Panc1 (cell line): ENCODE results near the gene NADK2. TPM values are rescaled to one million over a fixed set of nuclear protein-coding genes. Genes with fewer than 3 reads are reported as not detected.
A peak's percentile ranks its signal among the peaks of the same experiment; 100 is the strongest.
"Not testable (repeated sequence)": the region's sequence is repeated elsewhere in the genome, so short reads cannot be mapped to it uniquely, and the experiment has no call there.

Experiments
- ATAC-seq: fragments of 200-7000 bp; cut with Tn5 transposase; 2 replicates; pipeline ENCODE4 v1.9.1; 2020; ENCODE audit warnings: mild to moderate bottlenecking, moderate library complexity
- Bru-seq: library from RNA; stranded (reverse); fragments of 400-500 nt; gene quantifications from one replicate; lab custom pipeline; 2021; lab: Mats Ljungman, UMichigan
- BruChase-seq, 2 experiments: library from RNA; stranded (reverse); fragments of 400-500 nt; gene quantifications; one replicate each; lab custom pipeline; 2021; lab: Mats Ljungman, UMichigan
- BruUV-seq: library from RNA; stranded (reverse); fragments of 400-500 nt; replicated peaks from 2 replicates; lab custom pipeline; 2021; lab: Mats Ljungman, UMichigan
- CTCF ChIA-PET: fragments of 300-600 bp; sonication (Branson Sonifier 250); formaldehyde crosslinking; loops from one replicate; lab custom pipeline; 2022; ENCODE audit warnings: antibody characterized with exemption; lab: Charles Lee
- POLR2A ChIA-PET: fragments of 300-600 bp; sonication (Branson Sonifier 250); formaldehyde crosslinking; loops from one replicate; lab custom pipeline; 2022; ENCODE audit warnings: antibody characterized with exemption; lab: Charles Lee
- DNase-seq: peaks from one replicate; pipeline ENCODE4 v3.0.0-alpha.2; 2010; ENCODE audit warnings: low read depth, low spot score
- H3K27ac ChIP-seq: 2 replicates; pipeline ENCODE4 v1.5.1; 2011; ENCODE audit warnings: mild to moderate bottlenecking, low read length, inconsistent platforms
- H3K27me3 ChIP-seq: fragments of 200-500 bp; sonication (Bioruptor generic); 2 replicates; pipeline ENCODE4 v1.6.0; 2014; ENCODE audit warnings: low read length, inconsistent platforms; ENCODE audit not compliant: control insufficient read depth, insufficient read depth
- H3K36me3 ChIP-seq: fragments of 200-500 bp; sonication (Bioruptor generic); 2 replicates; pipeline ENCODE4 v1.5.1; 2014; ENCODE audit warnings: inconsistent platforms, mild to moderate bottlenecking, low read length, moderate library complexity; ENCODE audit not compliant: control insufficient read depth, insufficient read depth
- H3K4me1 ChIP-seq: 2 replicates; pipeline ENCODE4 v1.5.1; 2011; ENCODE audit warnings: inconsistent platforms, mild to moderate bottlenecking, low read length, moderate library complexity; ENCODE audit not compliant: control insufficient read depth, insufficient read depth
- H3K4me3 ChIP-seq, 2 experiments: 2 replicates each; pipeline ENCODE4 v1.5.1; 2011 to 2012; ENCODE audit warnings: low read depth in 2 of 2, low read length in 2 of 2, mild to moderate bottlenecking in 2 of 2, inconsistent platforms in 1 of 2, moderate library complexity in 1 of 2
- H3K9me3 ChIP-seq: fragments of 200-500 bp; sonication (Bioruptor generic); 2 replicates; pipeline ENCODE4 v1.5.1; 2014; ENCODE audit warnings: low read depth, mild to moderate bottlenecking, inconsistent platforms, low read length, moderate library complexity; ENCODE audit not compliant: control insufficient read depth, insufficient read depth
- CTCF ChIP-seq: fragments of 450-650 bp; IDR thresholded peaks from 2 replicates; pipeline ENCODE4 v1.5.1; 2017; ENCODE audit warnings: mild to moderate bottlenecking
- POLR2AphosphoS5 ChIP-seq: IDR thresholded peaks from 2 replicates; pipeline ENCODE4 v1.6.1; 2012; ENCODE audit warnings: mild to moderate bottlenecking, low read depth, low read length, moderate library complexity
- REST ChIP-seq, 2 experiments: IDR thresholded peaks; 2 replicates each; pipeline ENCODE4 v1.6.1; 2011 to 2012; ENCODE audit warnings: low read depth in 2 of 2, control low read depth in 1 of 2, low read length in 1 of 2, mild to moderate bottlenecking in 1 of 2, moderate library complexity in 1 of 2; ENCODE audit not compliant: insufficient read depth in 1 of 2
- SIN3A ChIP-seq: IDR thresholded peaks from 2 replicates; pipeline ENCODE4 v1.6.1; 2012; ENCODE audit warnings: low read depth, mild to moderate bottlenecking, low read length, moderate library complexity, borderline replicate concordance; ENCODE audit not compliant: insufficient read depth
- TCF7L2 ChIP-seq: IDR thresholded peaks from 2 replicates; pipeline ENCODE4 v1.6.1; 2011; ENCODE audit warnings: mild to moderate bottlenecking, low read depth, low read length, inconsistent platforms
- in situ Hi-C: cut with HindIII; loops from 2 replicates; pipeline ENCODE4 v1.10.0; 2016; ENCODE audit warnings: low sequenced_read_pairs, low pct_unique_long_range_greater_than_20kb
- intact Hi-C: fragments of 100-400 bp; cut with micrococcal nuclease; formaldehyde crosslinking; loops from one replicate; pipeline ENCODE4 v1.10.0; 2022; ENCODE audit not compliant: unreplicated experiment
- long read RNA-seq: library from polyadenylated mRNA; unstranded; transcript quantifications from one replicate; pipeline ENCODE4 v2.0.0, GENCODE V29; 2021; ENCODE audit not compliant: unreplicated experiment
- polyA plus RNA-seq: library from polyadenylated mRNA; unstranded; fragments of >200 nt; gene quantifications from one replicate; pipeline ENCODE4 v1.2.1, GENCODE V29; 2012; ENCODE audit warnings: missing spikeins; ENCODE audit not compliant: insufficient read length
- total RNA-seq: library from RNA; stranded (reverse); gene quantifications from one replicate; pipeline ENCODE4 v1.2.1, GENCODE V29; 2021; ENCODE audit not compliant: unreplicated experiment

Gene NADK2
- total RNA-seq = 22.5 TPM
- 11.9 TPM for polyA plus RNA-seq
- Bru-seq, nascent RNA = percentile 75 among the genes with signal in this experiment
- BruChase-seq, experiment 1, labeled RNA remaining after a 2-hour chase = percentile 72 among the genes with signal in this experiment
- percentile 72 among the genes with signal in this experiment for BruChase-seq, experiment 2, labeled RNA remaining after a 6-hour chase
- long read RNA-seq, transcript NADK2-202 (12 exons, 2,243 nt) = major isoform, 28 of 40 reads
- long read RNA-seq, partial matches to known transcripts = 3 of 40 reads
- long read RNA-seq, other reads (novel, unspliced or antisense) = 6 of 40 reads

- H3K27ac ChIP-seq = peak within 1 kb of the TSS; percentile 80
- TF ChIP-seq POLR2AphosphoS5 (peak; percentile 74), CTCF (peak; percentile 80), REST (IDR thresholded peaks at IDR 0.05; ENCODE audit: insufficient read depth in 1 of 2, low read depth in 2 of 2, low read length in 1 of 2) (no peak), TCF7L2 (no peak), SIN3A (peak; percentile 82)
- in situ Hi-C loops = no loop called here
- no peaks in the 10 kb centered on the region for H3K9me3 ChIP-seq
- no peaks in the 10 kb centered on the region for H3K27me3 ChIP-seq
- intact Hi-C loops = no loop called here
- H3K4me3 ChIP-seq = peak within 1 kb of the TSS; percentile 79
- POLR2A ChIA-PET = interaction anchor here (0.6 to 1.0 kb wide), 6 partner anchors 11 to 552 kb away, joined by 3 to 10 read pairs (median 5); no protein-coding TSS in a partner anchor
- peak; percentile 85 for DNase-seq
- H3K36me3 ChIP-seq = no peaks in the 10 kb centered on the region; the same call in 1 of the 2 replicates
- no TSS peak for BruUV-seq
- ATAC-seq = peak; percentile 92
- CTCF ChIA-PET = interaction anchor here (0.7 to 0.9 kb wide), 3 partner anchors 63 to 956 kb away, joined by 3 to 11 read pairs (median 5); no protein-coding TSS in a partner anchor
- peaks cover 25% of the 10 kb centered on the region for H3K4me1 ChIP-seq
These were observed at the start of gene NADK2 for GRCh38 chr5:36241631-36242533. Gene NADK2 (minus strand): TSS chr5:36241925. CDS start chr5:36241798, 127 bp downstream.

GRCh38 chr5:36285837-36286615, 44.3 kb upstream of the NADK2 start:
- no TSS peak for BruUV-seq
- POLR2A ChIA-PET = no interaction called here
- no peak for DNase-seq
- TF ChIP-seq TCF7L2 (no peak), REST (IDR thresholded peaks at IDR 0.05; ENCODE audit: insufficient read depth in 1 of 2, low read depth in 2 of 2, low read length in 1 of 2) (no peak)
- H3K27ac ChIP-seq = no peak overlapping the region
- intact Hi-C loops = no loop called here
- in situ Hi-C loops = no loop called here
- no peaks in the 10 kb centered on the region for H3K36me3 ChIP-seq
- peaks cover 4% of the 10 kb centered on the region; the same call in 1 of the 2 replicates for H3K27me3 ChIP-seq
- ATAC-seq = no peak
- no peak overlapping the region for H3K4me3 ChIP-seq
- H3K4me1 ChIP-seq = no peaks in the 10 kb centered on the region
- CTCF ChIA-PET = no interaction called here
- no peaks in the 10 kb centered on the region for H3K9me3 ChIP-seq

GRCh38 chr5:36283775-36284174, 42.0 kb upstream of the NADK2 start:
- CTCF ChIA-PET, ATAC-seq, H3K36me3 ChIP-seq, H3K4me3 ChIP-seq, H3K9me3 ChIP-seq, H3K4me1 ChIP-seq, BruUV-seq, DNase-seq, in situ Hi-C loops, H3K27me3 ChIP-seq, intact Hi-C loops, H3K27ac ChIP-seq, POLR2A ChIA-PET: not testable (repeated sequence)
